Transverse colon (tissue), 4 donors: Measurements from ENCODE around the gene METTL8. TPM values are rescaled to one million over a fixed set of nuclear protein-coding genes. Genes with fewer than 3 reads are reported as not detected.

Experiments used
- DNase-seq: peaks from one replicate; pipeline ENCODE4 v3.0.0-alpha.2; 2019
- H3K27ac ChIP-seq, 4 donors: fragments of 200-600 bp; sonication (generic); 2 replicates each; pipeline ENCODE4 v1.5.1; 2016 to 2018; ENCODE audit warnings: inconsistent platforms in 4 of 4
- H3K27me3 ChIP-seq: fragments of 200-600 bp; sonication (generic); 2 replicates; pipeline ENCODE4 v1.5.1; 2017; ENCODE audit warnings: inconsistent platforms
- H3K36me3 ChIP-seq, 4 donors: fragments of 200-600 bp; sonication (generic); 2 replicates each; pipeline ENCODE4 v1.5.1; 2017 to 2019; ENCODE audit warnings: inconsistent platforms in 4 of 4
- H3K4me1 ChIP-seq, 4 donors: fragments of 200-600 bp; sonication (generic); 2 replicates each; pipeline ENCODE4 v1.5.1; 2017 to 2020; ENCODE audit warnings: inconsistent platforms in 4 of 4
- H3K4me3 ChIP-seq, 4 donors: fragments of 200-600 bp; sonication (generic); 1 replicate in 1 of 4; 2 replicates in 3 of 4; pipeline versions ENCODE4 v1.5.1 to v1.6.1; 2017 to 2019; ENCODE audit warnings: inconsistent platforms in 4 of 4
- H3K9me3 ChIP-seq, 2 donors: fragments of 200-600 bp; sonication (generic); 2 replicates each; pipeline ENCODE4 v1.5.1; 2017 to 2019; ENCODE audit warnings: inconsistent platforms in 2 of 2
- EP300 ChIP-seq: sonication (generic); formaldehyde crosslinking; IDR thresholded peaks from one replicate; pipeline ENCODE4 v1.6.1; 2017; ENCODE audit warnings: antibody characterized with exemption, low read depth
- POLR2A ChIP-seq: fragments of 450-650 bp; IDR thresholded peaks from one replicate; pipeline ENCODE4 v1.6.1; 2016; ENCODE audit warnings: antibody characterized with exemption, mild to moderate bottlenecking, moderate library complexity
- POLR2AphosphoS5 ChIP-seq, 3 donors: sonication (generic); formaldehyde crosslinking; IDR thresholded peaks; one replicate each; pipeline ENCODE4 v1.6.1; 2016; ENCODE audit warnings: antibody characterized with exemption in 3 of 3
- WGBS, 2 donors: methylation state at CpG; one replicate each; pipeline ENCODE4 v1.1.5; 2018; ENCODE audit warnings: low coverage in 1 of 2; 5-methylcytosine and 5-hydroxymethylcytosine counted together
- in situ Hi-C, 4 donors: fragments of 200-750 bp; cut with MboI; loops; one replicate each; pipeline versions ENCODE4 v1.15.0 to v1.15.1; 2017; ENCODE audit warnings: low sequenced_read_pairs in 3 of 4, low pct_ligation_motif_present in 1 of 4, low pct_unique_long_range_greater_than_20kb in 1 of 4
- intact Hi-C: fragments of 100-400 bp; cut with DNase I; formaldehyde crosslinking; loops from one replicate; pipeline ENCODE4 v1.15.1; 2023; ENCODE audit warnings: low total_unique reads
- total RNA-seq, 4 donors: library from RNA; depleted of rRNA; stranded (reverse); fragments of >200 nt; gene quantifications; one replicate each; pipeline ENCODE4 v1.1.0, GENCODE V29; 2016
- TF ChIP-seq, protein P1 (sequence below), 5 experiments: fragments of 200-600 bp in 3 of 5; fragments of 450-650 bp in 2 of 5; sonication (generic) in 3 of 5; IDR thresholded peaks; 1 replicate in 2 of 5; 2 replicates in 3 of 5; pipeline ENCODE4 v1.5.1; 2016 to 2017; ENCODE audit warnings: antibody characterized with exemption in 5 of 5, inconsistent platforms in 3 of 5, mild to moderate bottlenecking in 2 of 5, moderate library complexity in 1 of 5

Gene METTL8
- total RNA-seq, 4 donors from 2014 or later: 6.7 to 64.5 (median 22.1) TPM

GRCh38 chr2:171394164-171394740 is 39.5 kb downstream of the METTL8 start:
- WGBS, 2 donors: 42 to 48% methylated on average over 1 of the region's 1 CpG
- intact Hi-C loops: no loop called here
- no peak for DNase-seq
- Histone ChIP-seq H3K27me3 (no peaks in the 10 kb centered on the region), H3K36me3 (no peaks in the 10 kb centered on the region), H3K4me3 (no peak overlapping the region), H3K4me1 (peaks cover 0 to 6% (median 0%) of the 10 kb centered on the region in 4 donors), H3K9me3 (no peaks in the 10 kb centered on the region), H3K27ac (no peak overlapping the region)
- TF ChIP-seq EP300 (no peak), POLR2AphosphoS5 (IDR thresholded peaks at IDR 0.05) (no peak), POLR2A (no peak)
- TF ChIP-seq, protein P1, sequence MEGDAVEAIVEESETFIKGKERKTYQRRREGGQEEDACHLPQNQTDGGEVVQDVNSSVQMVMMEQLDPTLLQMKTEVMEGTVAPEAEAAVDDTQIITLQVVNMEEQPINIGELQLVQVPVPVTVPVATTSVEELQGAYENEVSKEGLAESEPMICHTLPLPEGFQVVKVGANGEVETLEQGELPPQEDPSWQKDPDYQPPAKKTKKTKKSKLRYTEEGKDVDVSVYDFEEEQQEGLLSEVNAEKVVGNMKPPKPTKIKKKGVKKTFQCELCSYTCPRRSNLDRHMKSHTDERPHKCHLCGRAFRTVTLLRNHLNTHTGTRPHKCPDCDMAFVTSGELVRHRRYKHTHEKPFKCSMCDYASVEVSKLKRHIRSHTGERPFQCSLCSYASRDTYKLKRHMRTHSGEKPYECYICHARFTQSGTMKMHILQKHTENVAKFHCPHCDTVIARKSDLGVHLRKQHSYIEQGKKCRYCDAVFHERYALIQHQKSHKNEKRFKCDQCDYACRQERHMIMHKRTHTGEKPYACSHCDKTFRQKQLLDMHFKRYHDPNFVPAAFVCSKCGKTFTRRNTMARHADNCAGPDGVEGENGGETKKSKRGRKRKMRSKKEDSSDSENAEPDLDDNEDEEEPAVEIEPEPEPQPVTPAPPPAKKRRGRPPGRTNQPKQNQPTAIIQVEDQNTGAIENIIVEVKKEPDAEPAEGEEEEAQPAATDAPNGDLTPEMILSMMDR (IDR thresholded peaks at IDR 0.05): no peak
- in situ Hi-C loops: no loop called here

DNA sequence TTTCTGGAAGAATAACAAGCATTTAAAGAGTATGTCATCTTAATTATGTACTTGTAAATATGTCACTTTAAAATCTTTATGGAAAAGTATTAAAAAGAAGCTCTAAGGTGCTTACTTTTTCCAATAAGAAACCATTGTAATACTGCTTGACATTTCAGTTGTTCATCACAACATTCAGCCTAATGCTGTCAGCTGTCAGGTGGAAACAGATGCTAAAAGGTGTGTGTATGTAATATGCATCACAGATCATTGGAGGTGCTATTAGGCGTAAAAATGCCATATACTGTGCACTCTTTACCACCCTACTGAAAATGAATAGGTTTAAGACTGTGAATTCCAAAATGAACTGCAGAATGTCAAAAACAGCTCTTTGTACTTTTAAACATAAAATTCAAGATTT is 40.3 kb downstream of the METTL8 start:
- no peak for DNase-seq
- H3K27me3 ChIP-seq: no peaks in the 10 kb centered on the region
- peaks cover 0 to 6% (median 0%) of the 10 kb centered on the region in 4 donors for H3K4me1 ChIP-seq
- intact Hi-C loops (no loop called here), in situ Hi-C loops (no loop called here)
- no peak overlapping the region for H3K27ac ChIP-seq
- H3K4me3 ChIP-seq: no peak overlapping the region
- no peak for TF ChIP-seq EP300
- 98 to 100% methylated on average over 1 of the region's 1 CpG for WGBS, 2 donors
- no peaks in the 10 kb centered on the region for H3K9me3 ChIP-seq
- H3K36me3 ChIP-seq: no peaks in the 10 kb centered on the region

- H3K4me3 ChIP-seq: no peak overlapping the region
- H3K27ac ChIP-seq: no peak overlapping the region
- peaks cover 0 to 6% (median 0%) of the 10 kb centered on the region in 4 donors for H3K4me1 ChIP-seq
- H3K9me3 ChIP-seq: no peaks in the 10 kb centered on the region
- intact Hi-C loops (no loop called here), in situ Hi-C loops (no loop called here)
- 70 to 89% methylated on average over 1 to 2 of the region's 2 CpGs for WGBS, 2 donors
- TF ChIP-seq POLR2A (no peak), EP300 (no peak), POLR2AphosphoS5 (IDR thresholded peaks at IDR 0.05) (no peak)
- TF ChIP-seq, protein P1 (IDR thresholded peaks at IDR 0.05): no peak
- H3K27me3 ChIP-seq: no peaks in the 10 kb centered on the region
- no peaks in the 10 kb centered on the region for H3K36me3 ChIP-seq
- DNase-seq: no peak
These were observed 42.3 kb downstream of the METTL8 start for GRCh38 chr2:171391532-171391931.

- 54 to 100% methylated on average over 1 of the region's 1 CpG for WGBS, 2 donors
- in situ Hi-C loops (no loop called here), intact Hi-C loops (no loop called here)
- DNase-seq: no peak
- Histone ChIP-seq H3K27me3 (no peaks in the 10 kb centered on the region), H3K36me3 (no peaks in the 10 kb centered on the region), H3K4me3 (no peak overlapping the region), H3K4me1 (peaks cover 0 to 6% (median 0%) of the 10 kb centered on the region in 4 donors), H3K27ac (no peak overlapping the region), H3K9me3 (no peaks in the 10 kb centered on the region)
- TF ChIP-seq POLR2A (no peak), POLR2AphosphoS5 (IDR thresholded peaks at IDR 0.05) (no peak), EP300 (no peak)
- TF ChIP-seq, protein P1 (IDR thresholded peaks at IDR 0.05): no peak
These were observed 42.8 kb downstream of the METTL8 start for GRCh38 chr2:171390941-171391516.

- intact Hi-C loops: no loop called here
- in situ Hi-C loops: no loop called here
- no peak for DNase-seq
- Histone ChIP-seq H3K9me3 (no peaks in the 10 kb centered on the region), H3K27ac (no peak overlapping the region), H3K4me3 (no peak overlapping the region), H3K36me3 (no peaks in the 10 kb centered on the region), H3K27me3 (no peaks in the 10 kb centered on the region), H3K4me1 (peaks cover 0 to 6% (median 0%) of the 10 kb centered on the region in 4 donors)
- 100% methylated on average over 1 of the region's 1 CpG for WGBS, 2 donors
- TF ChIP-seq, protein P1 (IDR thresholded peaks at IDR 0.05): no peak
- TF ChIP-seq POLR2A (no peak), EP300 (no peak), POLR2AphosphoS5 (IDR thresholded peaks at IDR 0.05) (no peak)
These were observed 44.0 kb downstream of the METTL8 start for GRCh38 chr2:171389780-171390179.
